ENCODE measurements around the gene BCL2L1. TPM values are rescaled to one million over a fixed set of nuclear protein-coding genes. Genes with fewer than 3 reads are reported as not detected.
A peak's percentile ranks its signal among the peaks of the same experiment; 100 is the strongest.

The BCL2L1 gene
- total RNA-seq, 1 experiment from 2014 or later = 277 TPM

- Histone ChIP-seq H3K4me3 (ENCODE audit: low read length) (no peak overlapping the region), H3K4me2 (ENCODE audit: low read length) (no peak overlapping the region), H3F3A (ENCODE audit: low read length, unreplicated experiment) (no peaks in the 10 kb centered on the region), H3K9ac (ENCODE audit: low read length) (no peak overlapping the region), H3K79me2 (ENCODE audit: low read length) (peaks cover 92% of the 10 kb centered on the region), H3K9me3 (ENCODE audit: low read length) (no peaks in the 10 kb centered on the region), H3K36me3 (ENCODE audit: low read depth, low read length) (peaks cover 55% of the 10 kb centered on the region), H3K27ac (ENCODE audit: low read length) (peak overlapping the region; percentile 86; the same call in 1 of the 2 replicates), H3K9me2 (replicated peaks; ENCODE audit: low read length) (no peaks in the 10 kb centered on the region), H2AFZ (ENCODE audit: low read length) (no peak overlapping the region), H4K20me1 (ENCODE audit: low read length) (no peaks in the 10 kb centered on the region), H3K27me3 (ENCODE audit: low read length) (no peaks in the 10 kb centered on the region), H3K4me1 (ENCODE audit: insufficient read depth, low read length) (peaks cover 56% of the 10 kb centered on the region)
- ATAC-seq (no peak), DNase-seq (peak; percentile 5)
- TF ChIP-seq EZH2phosphoT487 (IDR thresholded peaks at IDR 0.05; ENCODE audit: borderline replicate concordance, low read length) = no peak
- no TSS peak for BruUV-seq (replicated peaks)
- ChIA-PET POLR2A (ENCODE audit: unreplicated experiment) (no interaction called here), CTCF (interaction anchor here (1.5 kb wide), 1 partner anchor 30 kb away, joined by 5 read pairs; no protein-coding TSS in a partner anchor)
- intact Hi-C loops (cut with micrococcal nuclease) = no loop called here
These were observed 28.5 kb downstream of the BCL2L1 start for GRCh38 chr20:31693987-31694661.

- ATAC-seq = no peak
- H3K9me2 ChIP-seq (replicated peaks; ENCODE audit: low read length) = no peaks in the 10 kb centered on the region
- H3K9ac ChIP-seq (ENCODE audit: low read length) = no peak overlapping the region
- peaks cover 49% of the 10 kb centered on the region for H3K4me1 ChIP-seq (ENCODE audit: insufficient read depth, low read length)
- CTCF ChIA-PET = no interaction called here
- intact Hi-C loops (cut with micrococcal nuclease) = no loop called here
- no peak for DNase-seq
- no peak overlapping the region for H3K4me2 ChIP-seq (ENCODE audit: low read length)
- TF ChIP-seq, protein P1, sequence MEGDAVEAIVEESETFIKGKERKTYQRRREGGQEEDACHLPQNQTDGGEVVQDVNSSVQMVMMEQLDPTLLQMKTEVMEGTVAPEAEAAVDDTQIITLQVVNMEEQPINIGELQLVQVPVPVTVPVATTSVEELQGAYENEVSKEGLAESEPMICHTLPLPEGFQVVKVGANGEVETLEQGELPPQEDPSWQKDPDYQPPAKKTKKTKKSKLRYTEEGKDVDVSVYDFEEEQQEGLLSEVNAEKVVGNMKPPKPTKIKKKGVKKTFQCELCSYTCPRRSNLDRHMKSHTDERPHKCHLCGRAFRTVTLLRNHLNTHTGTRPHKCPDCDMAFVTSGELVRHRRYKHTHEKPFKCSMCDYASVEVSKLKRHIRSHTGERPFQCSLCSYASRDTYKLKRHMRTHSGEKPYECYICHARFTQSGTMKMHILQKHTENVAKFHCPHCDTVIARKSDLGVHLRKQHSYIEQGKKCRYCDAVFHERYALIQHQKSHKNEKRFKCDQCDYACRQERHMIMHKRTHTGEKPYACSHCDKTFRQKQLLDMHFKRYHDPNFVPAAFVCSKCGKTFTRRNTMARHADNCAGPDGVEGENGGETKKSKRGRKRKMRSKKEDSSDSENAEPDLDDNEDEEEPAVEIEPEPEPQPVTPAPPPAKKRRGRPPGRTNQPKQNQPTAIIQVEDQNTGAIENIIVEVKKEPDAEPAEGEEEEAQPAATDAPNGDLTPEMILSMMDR (conservative IDR thresholded peaks at IDR 0.05; ENCODE audit: low read depth, low read length) = no peak
- TF ChIP-seq EZH2phosphoT487 (IDR thresholded peaks at IDR 0.05; ENCODE audit: borderline replicate concordance, low read length) (no peak), EZH2 (IDR thresholded peaks at IDR 0.05; ENCODE audit: low read length, unreplicated experiment) (no peak)
- H3K27me3 ChIP-seq (ENCODE audit: low read length) = no peaks in the 10 kb centered on the region
- H3F3A ChIP-seq (ENCODE audit: low read length, unreplicated experiment) = no peaks in the 10 kb centered on the region
- POLR2A ChIA-PET (ENCODE audit: unreplicated experiment) = no interaction called here
- no peak overlapping the region for H3K27ac ChIP-seq (ENCODE audit: low read length)
- no peak overlapping the region for H2AFZ ChIP-seq (ENCODE audit: low read length)
- H3K36me3 ChIP-seq (ENCODE audit: low read depth, low read length) = peaks cover 55% of the 10 kb centered on the region
- no peaks in the 10 kb centered on the region for H3K9me3 ChIP-seq (ENCODE audit: low read length)
- no TSS peak for BruUV-seq (replicated peaks)
- peaks cover 5% of the 10 kb centered on the region; the same call in 1 of the 2 replicates for H4K20me1 ChIP-seq (ENCODE audit: low read length)
- H3K79me2 ChIP-seq (ENCODE audit: low read length) = peaks cover 92% of the 10 kb centered on the region
- no peak overlapping the region for H3K4me3 ChIP-seq (ENCODE audit: low read length)
These were observed 29.3 kb downstream of the BCL2L1 start for GRCh38 chr20:31693402-31693801.

DNA sequence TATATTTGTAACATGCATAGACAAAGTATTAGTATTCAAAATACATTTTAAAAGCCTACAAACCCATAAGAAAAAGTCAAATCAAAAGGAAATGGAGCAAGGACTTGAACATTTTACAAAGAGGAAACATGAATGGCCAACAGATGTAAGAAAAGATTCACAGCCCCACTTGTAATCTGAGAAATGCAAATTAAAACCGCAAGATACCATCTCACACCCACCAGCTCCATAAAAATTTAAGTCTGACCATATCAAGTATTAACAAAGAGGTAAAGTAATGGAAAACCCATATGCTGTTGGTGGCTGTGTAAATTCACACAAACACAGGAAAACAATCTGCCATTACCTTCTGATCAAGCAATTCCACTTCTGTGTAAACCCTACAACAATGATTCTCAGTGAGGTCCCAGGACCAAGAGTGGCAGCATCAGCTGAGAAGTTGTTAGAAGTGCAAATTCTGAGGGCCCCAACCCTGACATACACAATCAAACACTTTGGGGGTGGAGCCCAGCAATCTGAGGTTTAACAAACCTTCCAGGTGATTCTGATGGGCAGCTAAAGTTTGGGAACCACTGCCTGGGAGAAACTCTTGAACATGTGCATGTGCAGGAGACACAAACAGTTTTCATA, 30.9 kb downstream of the BCL2L1 start:
- Histone ChIP-seq H3K4me1 (ENCODE audit: insufficient read depth, low read length) (peaks cover 39% of the 10 kb centered on the region), H3K4me2 (ENCODE audit: low read length) (no peak overlapping the region)
- BruUV-seq (replicated peaks) = no TSS peak

More for the DNA sequence above, 30.9 kb downstream of the BCL2L1 start:
- Histone ChIP-seq H3K27me3 (ENCODE audit: low read length) (no peaks in the 10 kb centered on the region), H3K9me3 (ENCODE audit: low read length) (no peaks in the 10 kb centered on the region), H3K36me3 (ENCODE audit: low read depth, low read length) (peaks cover 61% of the 10 kb centered on the region), H3F3A (ENCODE audit: low read length, unreplicated experiment) (no peaks in the 10 kb centered on the region), H3K79me2 (ENCODE audit: low read length) (peaks cover 92% of the 10 kb centered on the region), H4K20me1 (ENCODE audit: low read length) (peaks cover 7% of the 10 kb centered on the region; the same call in 1 of the 2 replicates), H3K4me3 (ENCODE audit: low read length) (no peak overlapping the region), H3K9me2 (replicated peaks; ENCODE audit: low read length) (no peaks in the 10 kb centered on the region), H2AFZ (ENCODE audit: low read length) (no peak overlapping the region), H3K9ac (ENCODE audit: low read length) (no peak overlapping the region), H3K27ac (ENCODE audit: low read length) (no peak overlapping the region)
- intact Hi-C loops (cut with micrococcal nuclease) = no loop called here
- ATAC-seq (no peak), DNase-seq (peak; percentile 1)
- POLR2A ChIA-PET (ENCODE audit: unreplicated experiment) = interaction anchor here (0.6 kb wide), 1 partner anchor 118 kb away, joined by 4 read pairs; no protein-coding TSS in a partner anchor
- TF ChIP-seq, protein P1 (conservative IDR thresholded peaks at IDR 0.05; ENCODE audit: low read depth, low read length) = no peak
- TF ChIP-seq EZH2 (IDR thresholded peaks at IDR 0.05; ENCODE audit: low read length, unreplicated experiment) = no peak
- CTCF ChIA-PET = interaction anchor here (0.7 kb wide), 1 partner anchor 28 kb away, joined by 5 read pairs; no protein-coding TSS in a partner anchor

Measured in PC-3 (cell line).